Measurements from ENCODE around the gene MAN1A2. TPM values are rescaled to one million over a fixed set of nuclear protein-coding genes. Genes with fewer than 3 reads are reported as not detected.

The MAN1A2 gene
- polyA plus RNA-seq, 3 donors: 4.0 to 10.5 (median 7.2) TPM

- TF ChIP-seq, protein P1, sequence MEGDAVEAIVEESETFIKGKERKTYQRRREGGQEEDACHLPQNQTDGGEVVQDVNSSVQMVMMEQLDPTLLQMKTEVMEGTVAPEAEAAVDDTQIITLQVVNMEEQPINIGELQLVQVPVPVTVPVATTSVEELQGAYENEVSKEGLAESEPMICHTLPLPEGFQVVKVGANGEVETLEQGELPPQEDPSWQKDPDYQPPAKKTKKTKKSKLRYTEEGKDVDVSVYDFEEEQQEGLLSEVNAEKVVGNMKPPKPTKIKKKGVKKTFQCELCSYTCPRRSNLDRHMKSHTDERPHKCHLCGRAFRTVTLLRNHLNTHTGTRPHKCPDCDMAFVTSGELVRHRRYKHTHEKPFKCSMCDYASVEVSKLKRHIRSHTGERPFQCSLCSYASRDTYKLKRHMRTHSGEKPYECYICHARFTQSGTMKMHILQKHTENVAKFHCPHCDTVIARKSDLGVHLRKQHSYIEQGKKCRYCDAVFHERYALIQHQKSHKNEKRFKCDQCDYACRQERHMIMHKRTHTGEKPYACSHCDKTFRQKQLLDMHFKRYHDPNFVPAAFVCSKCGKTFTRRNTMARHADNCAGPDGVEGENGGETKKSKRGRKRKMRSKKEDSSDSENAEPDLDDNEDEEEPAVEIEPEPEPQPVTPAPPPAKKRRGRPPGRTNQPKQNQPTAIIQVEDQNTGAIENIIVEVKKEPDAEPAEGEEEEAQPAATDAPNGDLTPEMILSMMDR (IDR thresholded peaks at IDR 0.05): no peak
- Mint-ChIP-seq H3K9me3 (no peaks in the 10 kb centered on the region), H3K4me1 (no peaks in the 10 kb centered on the region), H3K36me3 (no peaks in the 10 kb centered on the region), H3K4me3 (no peak overlapping the region), H3K27me3 (ENCODE audit: low read depth in 3 of 3) (peaks cover 0 to 9% (median 2%) of the 10 kb centered on the region in 3 donors), H3K27ac (no peak overlapping the region)
- no peak for DNase-seq
- 75% methylated on average over 4 of the region's 5 CpGs for WGBS (ENCODE audit: insufficient coverage)
- H3K9ac ChIP-seq (ENCODE audit: insufficient read depth, low read length, poor library complexity, severe bottlenecking): no peak overlapping the region
- H3K36me3 ChIP-seq (replicated peaks in 1 of 2; ENCODE audit: control insufficient read depth in 1 of 2, insufficient read depth in 2 of 2, low read length in 2 of 2): no peaks in the 10 kb centered on the region
- H3K79me2 ChIP-seq (ENCODE audit: insufficient read depth, low read length): no peaks in the 10 kb centered on the region
- H4K20me1 ChIP-seq (ENCODE audit: insufficient read depth, low read length): no peaks in the 10 kb centered on the region
- no peak overlapping the region for H3K4me3 ChIP-seq (replicated peaks in 1 of 3; ENCODE audit: low read depth in 2 of 3, low read length in 3 of 3)
- no peaks in the 10 kb centered on the region for H3K9me3 ChIP-seq (replicated peaks in 1 of 2; ENCODE audit: control insufficient read depth in 1 of 2, insufficient read depth in 1 of 2, low read length in 2 of 2)
- intact Hi-C loops (cut with micrococcal nuclease): no loop called here
- no peak overlapping the region for H2AFZ ChIP-seq (ENCODE audit: insufficient read depth, low read depth, low read length, poor library complexity, severe bottlenecking)
- no peak overlapping the region for H3K4me2 ChIP-seq (replicated peaks; ENCODE audit: extremely low read depth, low read length, poor library complexity, severe bottlenecking)
- H3K4me1 ChIP-seq (ENCODE audit: control insufficient read depth in 1 of 2, insufficient read depth in 2 of 2, low read length in 2 of 2): no peaks in the 10 kb centered on the region
- no peak overlapping the region for H3K27ac ChIP-seq (ENCODE audit: low read depth in 1 of 2, low read length in 2 of 2)
- H3K27me3 ChIP-seq (ENCODE audit: control insufficient read depth in 2 of 2, insufficient read depth in 2 of 2, low read length in 2 of 2): no peaks in the 10 kb centered on the region
Measured at GRCh38 chr1:117541003-117541402, 173.8 kb downstream of the MAN1A2 start.

- WGBS (ENCODE audit: insufficient coverage): 86% methylated on average over 3 of the region's 5 CpGs
- Histone ChIP-seq H3K4me1 (ENCODE audit: control insufficient read depth in 1 of 2, insufficient read depth in 2 of 2, low read length in 2 of 2) (no peaks in the 10 kb centered on the region), H3K9me3 (replicated peaks in 1 of 2; ENCODE audit: control insufficient read depth in 1 of 2, insufficient read depth in 1 of 2, low read length in 2 of 2) (no peaks in the 10 kb centered on the region), H4K20me1 (ENCODE audit: insufficient read depth, low read length) (no peaks in the 10 kb centered on the region), H3K9ac (ENCODE audit: insufficient read depth, low read length, poor library complexity, severe bottlenecking) (no peak overlapping the region), H3K27ac (ENCODE audit: low read depth in 1 of 2, low read length in 2 of 2) (no peak overlapping the region), H3K4me2 (replicated peaks; ENCODE audit: extremely low read depth, low read length, poor library complexity, severe bottlenecking) (no peak overlapping the region), H3K27me3 (ENCODE audit: control insufficient read depth in 2 of 2, insufficient read depth in 2 of 2, low read length in 2 of 2) (no peaks in the 10 kb centered on the region), H3K4me3 (replicated peaks in 1 of 3; ENCODE audit: low read depth in 2 of 3, low read length in 3 of 3) (no peak overlapping the region), H3K36me3 (replicated peaks in 1 of 2; ENCODE audit: control insufficient read depth in 1 of 2, insufficient read depth in 2 of 2, low read length in 2 of 2) (no peaks in the 10 kb centered on the region), H3K79me2 (ENCODE audit: insufficient read depth, low read length) (no peaks in the 10 kb centered on the region), H2AFZ (ENCODE audit: insufficient read depth, low read depth, low read length, poor library complexity, severe bottlenecking) (no peak overlapping the region)
- Mint-ChIP-seq H3K27ac (no peak overlapping the region), H3K4me3 (no peak overlapping the region), H3K9me3 (no peaks in the 10 kb centered on the region), H3K36me3 (no peaks in the 10 kb centered on the region), H3K4me1 (no peaks in the 10 kb centered on the region), H3K27me3 (ENCODE audit: low read depth in 3 of 3) (peaks cover 0 to 9% (median 2%) of the 10 kb centered on the region in 3 donors)
- TF ChIP-seq, protein P1 (IDR thresholded peaks at IDR 0.05): no peak
- intact Hi-C loops (cut with micrococcal nuclease): no loop called here
- no peak for DNase-seq
Measured at GRCh38 chr1:117541585-117541984, 174.3 kb downstream of the MAN1A2 start.
